ENCODE data around the gene KCNJ9. TPM values are rescaled to one million over a fixed set of nuclear protein-coding genes. Genes with fewer than 3 reads are reported as not detected.

Gene KCNJ9
- total and polyA plus RNA-seq, 2 of the 13 experiments (the other 11 are each of a cell fraction or from before 2014, with no cell fraction given), result not detected

- ChIA-PET CTCF (ENCODE audit: low intra/inter-chr PET ratio, low total read pairs) (interaction anchor here (1.6 kb wide), 1 partner anchor 39 kb away, joined by 7 read pairs; no protein-coding TSS in a partner anchor), POLR2A (no interaction called here)
- BruUV-seq (replicated peaks), result no TSS peak
- no peak overlapping the region for H3K9ac ChIP-seq (ENCODE audit: insufficient read depth, low read depth, low read length)
- peaks cover 4 to 6% of the 10 kb centered on the region in 2 experiments; a peak in 1 of 5 replicates for H3K36me3 ChIP-seq (replicated peaks in 1 of 2; ENCODE audit: control insufficient read depth in 1 of 2, insufficient read depth in 2 of 2, low read length in 2 of 2)
- H3K27me3 ChIP-seq (ENCODE audit: control insufficient read depth in 1 of 2, insufficient read depth in 2 of 2, low read length in 2 of 2), result no peaks in the 10 kb centered on the region
- no peaks in the 10 kb centered on the region for H3K4me1 ChIP-seq (ENCODE audit: insufficient read depth, low read length)
- H4K20me1 ChIP-seq (ENCODE audit: insufficient read depth, low read length), result no peaks in the 10 kb centered on the region
- ATAC-seq (no peak), DNase-seq (ENCODE audit: low spot score) (no peak), FAIRE-seq (no peak)
- no peak for TF ChIP-seq ZSCAN9 (CRISPR knock-in tag; IDR thresholded peaks at IDR 0.05; ENCODE audit: borderline replicate concordance)
- TF ChIP-seq ZBTB1 (CRISPR knock-in tag; IDR thresholded peaks at IDR 0.05; ENCODE audit: borderline replicate concordance), result no peak
- no peak for TF ChIP-seq POLR2A (IDR thresholded peaks at IDR 0.05; ENCODE audit: insufficient read depth in 1 of 2, low read depth in 2 of 2, low read length in 2 of 2)
- no peak for TF ChIP-seq PRDM15 (CRISPR knock-in tag; IDR thresholded peaks at IDR 0.05)
- no peak for TF ChIP-seq IRF2 (CRISPR knock-in tag; IDR thresholded peaks at IDR 0.05)
- TF ChIP-seq ZNF547 (CRISPR knock-in tag; IDR thresholded peaks at IDR 0.05), result no peak
- no peak overlapping the region for H3K4me3 ChIP-seq (replicated peaks in 1 of 3; ENCODE audit: insufficient read depth in 1 of 3, low read depth in 2 of 3, low read length in 3 of 3)
- H2AFZ ChIP-seq (ENCODE audit: low read length), result no peak overlapping the region
- H3K4me2 ChIP-seq (ENCODE audit: low read depth, low read length), result no peak overlapping the region
- intact Hi-C loops (cut with micrococcal nuclease; ENCODE audit: unreplicated experiment) (no loop called here), in situ Hi-C loops (cut with HindIII; ENCODE audit: extremely low pct_ligation_motif_present, low pct_unique_long_range_greater_than_20kb) (no loop called here)
- no peaks in the 10 kb centered on the region for H3K9me3 ChIP-seq (ENCODE audit: low read length)
- no peak overlapping the region for H3K27ac ChIP-seq (ENCODE audit: extremely low read length, insufficient read depth, low read length)
- no peaks in the 10 kb centered on the region for H3K79me2 ChIP-seq (ENCODE audit: insufficient read depth, low read length)
- WGBS (ENCODE audit: low lambda C conversion rate), result 83% methylated on average over 5 of the region's 5 CpGs
These were observed 5.1 kb downstream of the KCNJ9 start for GRCh38 chr1:160086456-160086892.
